Common myeloid progenitor, CD34-positive (primary cell): Measurements from ENCODE around the gene RIMOC1.

ENCODE experiments used
- CTCF ChIA-PET: fragments of 350-600 bp; sonication (Branson Sonifier 250); formaldehyde crosslinking; loops from one replicate; lab custom pipeline; 2021; ENCODE audit warnings: antibody characterized with exemption; lab: Charles Lee
- POLR2A ChIA-PET: fragments of 350-600 bp; sonication (Branson Sonifier 250); formaldehyde crosslinking; loops from one replicate; lab custom pipeline; 2021; ENCODE audit warnings: antibody characterized with exemption; lab: Charles Lee
- DNase-seq, 3 donors: peaks; one replicate each; pipeline versions ENCODE4 v3.0.0 to v3.0.0-alpha.2; 2013
- H3K27ac ChIP-seq, 2 experiments: 1 replicate in 1 of 2; 2 replicates in 1 of 2; pipeline ENCODE4 v1.7.0; 2013; ENCODE audit warnings: inconsistent platforms in 2 of 2, low read length in 2 of 2, mild to moderate bottlenecking in 2 of 2, low read depth in 1 of 2, moderate library complexity in 1 of 2; ENCODE audit not compliant: severe bottlenecking in 2 of 2, insufficient read depth in 1 of 2, poor library complexity in 1 of 2
- H3K27me3 ChIP-seq, 5 experiments: replicated peaks in 2 of 5; 1 replicate in 3 of 5; 2 replicates in 2 of 5; pipeline versions ENCODE4 v1.6.1 to v1.7.0; 2013; ENCODE audit warnings: low read length in 4 of 5, mild to moderate bottlenecking in 2 of 5, moderate library complexity in 2 of 5, inconsistent platforms in 1 of 5; ENCODE audit not compliant: insufficient read depth in 5 of 5, control insufficient read depth in 4 of 5
- H3K36me3 ChIP-seq, 4 experiments: 1 replicate in 2 of 4; 2 replicates in 2 of 4; pipeline versions ENCODE4 v1.6.1 to v1.7.0; 2013; ENCODE audit warnings: low read length in 3 of 4, control low read depth in 1 of 4, mild to moderate bottlenecking in 1 of 4; ENCODE audit not compliant: control insufficient read depth in 4 of 4, insufficient read depth in 4 of 4
- H3K4me1 ChIP-seq, 4 experiments: 1 replicate in 3 of 4; 2 replicates in 1 of 4; pipeline versions ENCODE4 v1.6.1 to v1.7.1; 2013; ENCODE audit warnings: low read length in 3 of 4, mild to moderate bottlenecking in 3 of 4, control low read depth in 1 of 4, inconsistent platforms in 1 of 4, moderate library complexity in 1 of 4; ENCODE audit not compliant: control insufficient read depth in 4 of 4, insufficient read depth in 4 of 4; ENCODE audit errors: control extremely low read depth in 1 of 4
- H3K4me3 ChIP-seq, 7 experiments: 1 replicate in 4 of 7; 2 replicates in 3 of 7; pipeline versions ENCODE4 v1.5.1 to v1.7.0; 2013; ENCODE audit warnings: mild to moderate bottlenecking in 7 of 7, low read length in 6 of 7, moderate library complexity in 6 of 7, inconsistent platforms in 2 of 7, low read depth in 2 of 7, control low read depth in 1 of 7; ENCODE audit not compliant: insufficient read depth in 4 of 7, control insufficient read depth in 1 of 7; ENCODE audit errors: extremely low read depth in 1 of 7
- H3K9me3 ChIP-seq, 5 experiments: 1 replicate in 4 of 5; 2 replicates in 1 of 5; pipeline versions ENCODE4 v1.6.1 to v1.7.1; 2013; ENCODE audit warnings: low read length in 4 of 5, mild to moderate bottlenecking in 2 of 5, inconsistent platforms in 1 of 5, low read depth in 1 of 5, moderate library complexity in 1 of 5; ENCODE audit not compliant: control insufficient read depth in 4 of 5, insufficient read depth in 2 of 5; ENCODE audit errors: control extremely low read depth in 1 of 5
- WGBS: methylation state at CpG from one replicate; pipeline ENCODE4 v1.1.5; 2013; ENCODE audit not compliant: insufficient coverage; 5-methylcytosine and 5-hydroxymethylcytosine counted together

RIMOC1 gene

DNA sequence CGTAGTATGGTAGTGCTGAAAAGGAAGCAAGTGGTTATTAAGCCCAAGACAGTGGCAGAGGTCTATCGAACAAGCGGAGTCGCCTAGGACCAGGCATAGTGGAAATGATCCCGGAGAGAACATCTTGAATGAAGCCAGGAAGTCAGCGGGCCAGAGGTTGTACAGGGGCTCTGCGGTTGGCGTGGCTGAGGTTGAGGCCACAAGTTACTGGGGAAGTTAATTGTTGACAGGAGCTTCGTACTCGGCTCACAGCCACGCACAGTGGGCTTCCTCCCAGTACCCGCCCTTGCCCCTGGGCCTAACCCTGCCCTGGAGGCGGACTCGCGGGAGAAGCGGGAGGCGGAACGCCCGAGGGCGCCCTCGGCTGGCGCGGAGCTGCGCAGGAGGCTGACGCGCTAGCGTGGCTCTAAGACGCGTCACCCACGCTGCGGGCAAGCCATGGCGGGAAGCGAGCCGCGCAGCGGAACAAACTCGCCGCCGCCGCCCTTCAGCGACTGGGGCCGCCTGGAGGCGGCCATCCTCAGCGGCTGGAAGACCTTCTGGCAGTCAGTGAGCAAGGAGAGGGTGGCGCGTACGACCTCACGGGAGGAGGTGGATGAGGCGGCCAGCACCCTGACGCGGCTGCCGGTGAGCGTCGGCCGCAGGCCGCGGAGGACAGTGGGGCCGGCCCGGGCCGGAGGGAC is 20.9 kb downstream of the RIMOC1 start, which contains the start of gene FBXO4:
Gene FBXO4 (plus strand): TSS at position 410 of the 683 bp plus-strand sequence. CDS start 29 bp downstream, at position 439.
- Histone ChIP-seq H3K27ac (peak within 1 kb of the TSS; percentile 88 to 92), H3K9me3 (no peaks in the 10 kb centered on the region), H3K27me3 (no peaks in the 10 kb centered on the region), H3K4me3 (peak within 1 kb of the TSS; percentile 72 to 90 (median 84)), H3K36me3 (peaks cover 0 to 19% (median 8%) of the 10 kb centered on the region in 4 experiments), H3K4me1 (peaks cover 0 to 25% (median 15%) of the 10 kb centered on the region in 4 experiments)
- ChIA-PET POLR2A (interaction anchor here (1.1 to 1.7 kb wide), 2 partner anchors 21 to 56 kb away, joined by 6 to 18 read pairs; partner anchors contain the start of gene RIMOC1), CTCF (interaction anchor here (1.0 to 4.7 kb wide), 10 partner anchors 9 to 70 kb away, joined by 3 to 22 read pairs (median 4); partner anchors contain the start of gene RIMOC1)
- DNase-seq = peak; percentile 96 to 99 (median 99)
- WGBS = 0% methylated on average over 59 of the region's 60 CpGs

DNA sequence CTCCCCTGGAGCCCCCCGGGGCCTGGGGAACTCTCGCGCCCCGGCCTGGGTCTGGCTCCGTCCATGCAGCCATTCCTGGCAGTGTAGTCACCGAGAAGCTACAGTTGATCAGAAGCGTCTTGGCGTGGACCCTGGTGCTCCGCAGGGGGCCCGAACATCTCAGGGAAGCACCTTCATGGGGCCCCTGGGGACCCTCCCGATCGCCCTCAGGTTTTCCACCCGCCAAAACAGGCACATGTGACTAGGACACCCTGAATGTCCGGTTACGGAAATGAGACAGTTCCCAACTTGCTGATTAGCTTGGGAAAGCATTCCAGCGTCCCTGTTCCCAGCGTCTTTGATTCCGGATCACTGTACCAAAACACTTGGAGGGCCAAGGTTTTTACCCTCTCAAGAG is 21.4 kb downstream of the RIMOC1 start:
- CTCF ChIA-PET = interaction anchor here (1.0 to 4.7 kb wide), 10 partner anchors 8 to 70 kb away, joined by 3 to 22 read pairs (median 4); partner anchors contain the start of gene RIMOC1
- no peaks in the 10 kb centered on the region for H3K27me3 ChIP-seq
- peak in 2 of 3 donors; percentile 3 to 38 for DNase-seq
- H3K9me3 ChIP-seq = no peaks in the 10 kb centered on the region
- peaks cover 0 to 25% (median 15%) of the 10 kb centered on the region in 4 experiments for H3K4me1 ChIP-seq
- H3K27ac ChIP-seq = peak overlapping the region; percentile 88 to 92
- WGBS = 0% methylated on average over 16 of the region's 18 CpGs
- H3K36me3 ChIP-seq = peaks cover 0 to 16% (median 6%) of the 10 kb centered on the region in 4 experiments
- POLR2A ChIA-PET = interaction anchor here (1.1 to 1.7 kb wide), 2 partner anchors 21 to 57 kb away, joined by 6 to 18 read pairs; partner anchors contain the start of gene RIMOC1
- H3K4me3 ChIP-seq = peak overlapping the region; percentile 72 to 90 (median 84)

DNA sequence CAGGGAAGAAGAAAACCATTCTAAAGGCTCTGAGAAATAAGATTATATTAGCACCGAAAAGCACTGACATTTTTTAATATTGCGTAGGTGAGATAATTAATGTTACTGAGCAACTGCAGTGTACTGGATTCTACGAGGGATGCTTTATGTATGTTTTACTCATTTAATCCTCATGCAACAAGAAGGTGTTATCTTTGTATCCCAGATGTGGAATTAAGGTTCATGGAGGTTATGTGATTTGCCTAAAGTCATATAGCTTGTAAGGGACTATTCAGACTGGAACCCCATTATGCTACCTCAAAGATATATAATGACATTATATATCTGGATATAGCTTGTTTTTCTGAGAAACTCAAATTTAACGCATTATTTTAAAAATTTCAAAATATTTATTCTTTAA is 23.5 kb downstream of the RIMOC1 start:
- Histone ChIP-seq H3K9me3 (no peaks in the 10 kb centered on the region), H3K4me1 (peaks cover 0 to 25% (median 15%) of the 10 kb centered on the region in 4 experiments), H3K27ac (no peak overlapping the region), H3K36me3 (peaks cover 2 to 17% (median 4%) of the 10 kb centered on the region in 4 experiments), H3K4me3 (no peak overlapping the region), H3K27me3 (no peaks in the 10 kb centered on the region)
- WGBS = 94% methylated on average over 3 of the region's 4 CpGs
- DNase-seq = no peak
- CTCF ChIA-PET = interaction anchor here (1.0 to 4.7 kb wide), 5 partner anchors 23 to 130 kb away, joined by 3 to 22 read pairs (median 4); partner anchors contain the start of gene RIMOC1
- POLR2A ChIA-PET = no interaction called here

DNA sequence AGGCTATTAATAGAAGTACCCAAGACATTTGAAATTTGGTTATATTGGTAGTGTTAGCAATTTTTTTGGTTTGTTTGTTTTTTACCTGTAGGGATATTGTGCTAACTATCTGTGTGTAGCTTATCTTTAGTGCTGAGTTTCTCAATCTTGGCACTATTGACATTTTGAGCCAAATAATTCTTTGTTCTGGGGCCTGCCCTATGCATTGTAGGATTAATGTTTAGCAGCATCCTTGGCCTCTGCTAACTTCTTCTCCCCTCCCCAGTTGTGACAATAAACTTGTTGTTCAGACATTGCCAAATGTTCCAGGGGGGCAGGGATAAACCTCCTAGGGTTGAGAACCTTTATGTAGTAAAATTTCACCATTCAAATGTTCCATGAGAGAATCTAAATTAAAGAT is 24.9 kb downstream of the RIMOC1 start:
- Histone ChIP-seq H3K4me3 (no peak overlapping the region), H3K27me3 (no peaks in the 10 kb centered on the region), H3K36me3 (peaks cover 2 to 17% (median 5%) of the 10 kb centered on the region in 4 experiments), H3K27ac (no peak overlapping the region), H3K9me3 (no peaks in the 10 kb centered on the region), H3K4me1 (peaks cover 0 to 25% (median 14%) of the 10 kb centered on the region in 4 experiments)
- ChIA-PET CTCF (interaction anchor here (0.8 to 4.7 kb wide), 4 partner anchors 20 to 74 kb away, joined by 3 to 22 read pairs (median 4); no protein-coding TSS in a partner anchor), POLR2A (no interaction called here)
- DNase-seq = no peak

DNA sequence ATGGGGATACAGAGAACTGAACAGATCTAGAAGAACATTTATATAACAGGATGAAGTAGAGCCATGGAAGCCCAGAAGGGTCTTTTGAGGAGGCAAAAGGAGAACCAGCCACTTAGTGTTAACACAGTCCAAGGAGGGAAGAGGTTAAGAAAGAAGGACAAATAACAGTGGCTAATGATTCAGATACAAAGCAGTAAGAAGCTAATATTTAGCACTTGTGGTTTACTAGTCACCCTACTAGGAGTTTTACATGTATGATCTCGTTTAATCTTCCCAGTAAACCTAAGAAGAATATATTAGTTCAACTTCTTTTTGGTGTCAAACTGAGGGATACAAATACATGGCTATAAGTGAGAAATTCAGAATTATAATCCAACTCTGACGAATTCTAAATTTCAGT is 28.6 kb downstream of the RIMOC1 start:
- Histone ChIP-seq H3K27ac (no peak overlapping the region), H3K4me1 (no peaks in the 10 kb centered on the region), H3K9me3 (no peaks in the 10 kb centered on the region), H3K36me3 (peaks cover 4 to 33% (median 20%) of the 10 kb centered on the region in 4 experiments), H3K27me3 (no peaks in the 10 kb centered on the region), H3K4me3 (no peak overlapping the region)
- POLR2A ChIA-PET = no interaction called here
- WGBS = no CpG with 5 or more reads among the region's 2 CpGs
- no peak for DNase-seq
- CTCF ChIA-PET = no interaction called here

DNA sequence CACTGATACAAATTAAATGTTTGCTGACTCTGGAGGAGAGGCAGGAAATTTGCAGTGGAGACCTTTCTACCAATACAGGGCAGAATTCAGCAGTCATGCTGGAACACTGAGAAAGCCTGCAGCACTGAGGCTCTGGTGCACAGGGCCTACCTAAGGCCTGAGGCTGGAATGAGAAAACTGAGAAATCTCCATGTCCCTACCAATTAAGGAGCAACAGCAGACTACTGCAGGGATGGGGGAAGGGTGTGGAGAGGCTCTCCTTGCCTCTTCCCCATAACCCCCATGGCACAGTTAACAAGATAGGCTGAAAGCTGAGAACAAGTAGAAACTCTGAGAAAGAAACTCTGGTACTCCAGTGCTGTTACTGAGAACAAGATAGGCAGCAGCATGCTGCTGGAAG is 31.4 kb downstream of the RIMOC1 start:
- Histone ChIP-seq H3K27me3 (no peaks in the 10 kb centered on the region), H3K27ac (no peak overlapping the region), H3K4me3 (no peak overlapping the region), H3K9me3 (no peaks in the 10 kb centered on the region), H3K36me3 (peaks cover 4 to 30% (median 23%) of the 10 kb centered on the region in 4 experiments), H3K4me1 (no peaks in the 10 kb centered on the region)
- ChIA-PET POLR2A (no interaction called here), CTCF (no interaction called here)
- DNase-seq = no peak

DNA sequence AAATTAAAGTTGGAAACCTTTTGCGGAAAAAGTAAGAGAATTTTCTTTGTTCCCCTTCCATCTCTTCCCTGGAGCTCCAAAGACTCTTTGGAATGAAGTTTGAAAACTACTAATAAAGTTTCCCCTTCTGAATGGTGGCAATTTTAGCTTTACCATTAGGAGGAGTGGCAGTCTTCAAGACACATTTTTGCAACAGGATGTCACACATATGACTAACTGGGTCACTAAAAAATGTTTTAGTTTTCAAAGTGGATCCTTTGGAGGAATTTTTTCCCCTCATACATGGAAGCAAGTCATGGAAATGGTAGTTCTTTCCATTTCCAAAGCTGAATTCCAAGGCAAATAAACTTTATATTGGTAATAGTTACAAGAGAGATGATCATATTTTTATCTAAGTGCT is 36.5 kb downstream of the RIMOC1 start:
- POLR2A ChIA-PET = no interaction called here
- no peak for DNase-seq
- no peaks in the 10 kb centered on the region for H3K27me3 ChIP-seq
- WGBS = 100% methylated on average over 1 of the region's 1 CpG
- H3K36me3 ChIP-seq = peaks cover 4 to 12% (median 10%) of the 10 kb centered on the region in 4 experiments
- H3K4me3 ChIP-seq = no peak overlapping the region
- no peaks in the 10 kb centered on the region for H3K9me3 ChIP-seq
- H3K4me1 ChIP-seq = no peaks in the 10 kb centered on the region
- no peak overlapping the region for H3K27ac ChIP-seq
- CTCF ChIA-PET = no interaction called here
